Measurements from ENCODE around the gene GOT2.

- TF ChIP-seq CTCF (IDR thresholded peaks at IDR 0.05): no peak
- TF ChIP-seq ZFX (IDR thresholded peaks at IDR 0.05; ENCODE audit: borderline replicate concordance): no peak
These were observed 63.1 kb downstream of the GOT2 start for GRCh38 chr16:58670946-58671583.
